Activated naive CD8-positive, alpha-beta T cell treated with anti-CD3 and anti-CD28 coated beads, Interleukin-2, amount 50 U/mL, for 24 hours (primary cell): ENCODE measurements around the gene TMEM63C.
A peak's percentile ranks its signal among the peaks of the same experiment; 100 is the strongest.

ENCODE experiments used
- ATAC-seq: fragments of 150-1000 bp; cut with Tn5 transposase; one replicate; pipeline ENCODE4 v1.10.0; 2021
- DNase-seq: peaks from one replicate; pipeline ENCODE4 v3.0.0; 2021
- H3K27ac Mint-ChIP-seq: one replicate; pipeline ENCODE4 v1.8.0; 2021; ENCODE audit warnings: mild to moderate bottlenecking, mixed read lengths
- H3K27me3 Mint-ChIP-seq: one replicate; pipeline ENCODE4 v1.8.0; 2021; ENCODE audit warnings: mixed read lengths
- H3K36me3 Mint-ChIP-seq: one replicate; pipeline ENCODE4 v1.8.0; 2021; ENCODE audit warnings: low read depth, mixed read lengths
- H3K4me1 Mint-ChIP-seq: one replicate; pipeline ENCODE4 v1.8.0; 2021; ENCODE audit warnings: mixed read lengths
- H3K4me3 Mint-ChIP-seq: one replicate; pipeline ENCODE4 v1.8.0; 2021; ENCODE audit warnings: mild to moderate bottlenecking, moderate library complexity, mixed read lengths
- H3K9me3 Mint-ChIP-seq: one replicate; pipeline ENCODE4 v1.8.0; 2021; ENCODE audit warnings: mixed read lengths

TMEM63C gene

GRCh38 chr14:77260199-77260598 is 78.6 kb downstream of the TMEM63C start:
- no peak overlapping the region for H3K4me3 Mint-ChIP-seq
- H3K9me3 Mint-ChIP-seq, result no peaks in the 10 kb centered on the region
- ATAC-seq (no peak), DNase-seq (no peak)
- no peak overlapping the region for H3K27ac Mint-ChIP-seq
- no peaks in the 10 kb centered on the region for H3K36me3 Mint-ChIP-seq
- H3K4me1 Mint-ChIP-seq, result no peaks in the 10 kb centered on the region
- peaks cover 2% of the 10 kb centered on the region for H3K27me3 Mint-ChIP-seq

DNA sequence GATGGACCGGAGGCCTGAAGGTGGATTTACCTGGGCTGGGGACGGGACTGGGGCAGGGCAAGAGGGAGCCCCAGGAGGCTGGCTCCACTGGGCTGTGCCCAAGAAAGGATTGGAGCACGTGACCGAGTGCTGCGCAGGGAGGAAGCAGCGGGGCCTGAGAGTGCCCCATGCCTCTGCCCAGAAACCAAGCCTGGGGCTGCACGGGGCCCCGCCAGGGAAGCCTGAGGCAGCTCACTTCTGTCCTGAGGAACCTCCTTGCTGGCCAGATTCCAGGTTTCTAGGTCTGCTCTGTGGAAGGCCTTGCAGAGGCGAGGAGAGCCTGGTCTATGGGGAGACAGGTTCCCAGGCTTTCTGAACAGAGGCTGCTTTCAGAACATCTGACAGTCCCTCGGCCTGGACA is 79.0 kb downstream of the TMEM63C start:
- ATAC-seq, result no peak
- DNase-seq, result no peak
- Mint-ChIP-seq H3K36me3 (no peaks in the 10 kb centered on the region), H3K9me3 (no peaks in the 10 kb centered on the region), H3K27ac (no peak overlapping the region), H3K4me1 (no peaks in the 10 kb centered on the region), H3K4me3 (no peak overlapping the region), H3K27me3 (peaks cover 2% of the 10 kb centered on the region)

- H3K36me3 Mint-ChIP-seq, result peaks cover 2% of the 10 kb centered on the region
- peaks cover 14% of the 10 kb centered on the region for H3K27me3 Mint-ChIP-seq
- no peak overlapping the region for H3K4me3 Mint-ChIP-seq
- ATAC-seq (no peak), DNase-seq (no peak)
- H3K9me3 Mint-ChIP-seq, result no peaks in the 10 kb centered on the region
- H3K4me1 Mint-ChIP-seq, result no peaks in the 10 kb centered on the region
- H3K27ac Mint-ChIP-seq, result no peak overlapping the region
Observed at GRCh38 chr14:77264466-77265186, 83.0 kb downstream of the TMEM63C start.

- Mint-ChIP-seq H3K27me3 (peaks cover 17% of the 10 kb centered on the region), H3K9me3 (no peaks in the 10 kb centered on the region), H3K4me3 (no peak overlapping the region), H3K27ac (no peak overlapping the region), H3K4me1 (no peaks in the 10 kb centered on the region), H3K36me3 (peaks cover 2% of the 10 kb centered on the region)
- ATAC-seq, result no peak
- DNase-seq, result no peak
Observed at GRCh38 chr14:77265187-77265515, 83.6 kb downstream of the TMEM63C start.

GRCh38 chr14:77265561-77266335 is 84.2 kb downstream of the TMEM63C start:
- ATAC-seq (no peak), DNase-seq (no peak)
- Mint-ChIP-seq H3K27me3 (peaks cover 20% of the 10 kb centered on the region), H3K27ac (no peak overlapping the region), H3K4me1 (no peaks in the 10 kb centered on the region), H3K36me3 (peaks cover 2% of the 10 kb centered on the region), H3K4me3 (no peak overlapping the region), H3K9me3 (no peaks in the 10 kb centered on the region)

DNA sequence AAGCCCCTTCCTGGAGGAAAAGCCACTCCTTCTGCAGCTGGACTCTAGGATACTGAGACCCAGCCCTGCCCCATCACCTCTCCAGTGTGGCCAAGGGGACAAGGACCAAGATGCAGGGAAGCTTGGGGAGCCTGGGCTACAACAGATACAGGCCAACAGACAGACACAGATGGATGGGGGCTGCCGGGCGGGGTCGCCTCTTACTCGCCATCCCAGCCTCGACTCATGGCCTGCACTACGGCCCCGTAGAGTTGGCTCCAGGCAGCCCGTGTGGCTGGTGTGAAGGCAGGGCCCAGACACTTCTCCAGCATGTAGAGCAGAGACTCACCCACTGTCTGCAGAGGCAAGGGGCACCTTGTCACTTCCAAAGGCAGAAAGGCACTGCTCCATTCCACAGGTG is 84.7 kb downstream of the TMEM63C start:
- no peaks in the 10 kb centered on the region for H3K9me3 Mint-ChIP-seq
- peaks cover 2% of the 10 kb centered on the region for H3K36me3 Mint-ChIP-seq
- ATAC-seq (no peak), DNase-seq (no peak)
- H3K27ac Mint-ChIP-seq, result no peak overlapping the region
- H3K27me3 Mint-ChIP-seq, result peaks cover 23% of the 10 kb centered on the region
- H3K4me3 Mint-ChIP-seq, result no peak overlapping the region
- H3K4me1 Mint-ChIP-seq, result no peaks in the 10 kb centered on the region

DNA sequence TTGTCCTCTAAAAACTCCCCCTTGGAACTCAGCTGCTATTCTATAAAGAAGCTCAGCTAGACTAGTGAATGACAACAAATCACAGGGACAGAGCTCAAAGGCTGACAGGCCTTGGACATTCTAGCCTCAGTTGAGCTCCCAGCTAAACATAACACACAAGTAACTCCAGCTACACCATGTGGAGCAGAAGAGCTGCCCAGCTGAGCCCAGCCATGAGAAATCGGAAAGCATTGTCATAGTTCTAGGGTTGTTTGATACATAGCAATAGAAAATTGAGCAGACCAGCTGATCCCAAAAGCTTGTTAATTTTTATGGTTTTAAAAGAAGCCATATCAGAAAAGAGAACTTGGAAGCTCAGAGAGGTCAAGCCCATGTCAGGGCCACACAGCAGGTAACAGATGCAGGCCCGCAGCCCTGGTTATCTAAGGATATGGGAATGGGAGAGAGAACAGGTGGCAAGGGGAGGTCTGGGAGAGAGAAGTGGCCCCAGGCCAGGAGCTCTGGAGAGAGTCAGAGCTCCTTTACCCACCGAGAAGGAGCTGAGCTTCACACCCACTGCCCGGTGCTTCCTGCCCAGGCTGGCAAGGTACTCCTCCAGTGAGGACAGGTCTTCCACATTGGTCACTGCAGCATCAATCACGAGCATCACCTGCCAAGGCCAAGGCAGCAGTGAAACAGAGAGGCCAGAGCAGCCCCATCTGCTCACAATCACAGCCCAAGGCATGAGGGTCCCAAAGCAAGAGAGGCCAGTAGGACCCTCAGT is 86.5 kb downstream of the TMEM63C start:
- Mint-ChIP-seq H3K27me3 (peaks cover 35% of the 10 kb centered on the region), H3K4me1 (no peaks in the 10 kb centered on the region), H3K4me3 (no peak overlapping the region), H3K27ac (no peak overlapping the region), H3K36me3 (peaks cover 2% of the 10 kb centered on the region), H3K9me3 (no peaks in the 10 kb centered on the region)
- DNase-seq (no peak), ATAC-seq (no peak)

- no peaks in the 10 kb centered on the region for H3K9me3 Mint-ChIP-seq
- DNase-seq (no peak), ATAC-seq (no peak)
- H3K4me1 Mint-ChIP-seq, result no peaks in the 10 kb centered on the region
- no peak overlapping the region for H3K4me3 Mint-ChIP-seq
- H3K27me3 Mint-ChIP-seq, result peaks cover 35% of the 10 kb centered on the region
- no peak overlapping the region for H3K27ac Mint-ChIP-seq
- H3K36me3 Mint-ChIP-seq, result peaks cover 2% of the 10 kb centered on the region
Observed at GRCh38 chr14:77268989-77269600, 87.5 kb downstream of the TMEM63C start.

GRCh38 chr14:77270361-77271112 is 88.9 kb downstream of the TMEM63C start:
- Mint-ChIP-seq H3K36me3 (peaks cover 2% of the 10 kb centered on the region), H3K27me3 (peaks cover 35% of the 10 kb centered on the region), H3K4me3 (no peak overlapping the region), H3K27ac (no peak overlapping the region), H3K9me3 (no peaks in the 10 kb centered on the region), H3K4me1 (no peaks in the 10 kb centered on the region)
- DNase-seq, result no peak
- peak; percentile 20 for ATAC-seq

DNA sequence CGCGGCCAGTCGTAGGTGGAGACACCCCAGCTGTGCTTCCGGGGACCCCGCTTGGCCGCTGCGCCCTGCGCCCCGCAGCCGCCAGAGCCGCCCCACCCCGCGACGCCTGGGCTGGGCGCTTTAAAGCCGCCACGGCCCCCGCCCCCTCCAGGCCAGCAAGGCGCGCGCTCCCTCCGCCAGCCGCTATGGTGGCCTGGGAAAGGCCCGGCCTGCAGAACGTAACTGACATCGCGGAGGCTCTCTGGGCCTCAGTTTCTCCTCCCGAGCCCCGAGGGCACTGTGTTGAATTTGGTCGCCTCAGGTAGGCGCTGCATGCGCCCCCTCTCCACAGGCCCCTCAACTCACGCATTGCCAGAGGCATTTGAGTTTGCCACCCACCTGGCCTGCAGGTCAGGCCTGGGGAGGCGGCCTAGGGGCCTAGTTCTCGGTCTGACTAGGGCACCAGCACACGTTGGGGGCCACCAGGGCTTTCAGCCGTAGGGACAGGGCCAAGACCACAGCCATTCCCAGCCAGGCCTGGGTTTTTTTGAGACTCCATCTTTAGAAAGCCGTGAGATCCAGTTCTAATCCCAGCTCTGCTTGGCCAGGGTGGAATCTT is 89.6 kb downstream of the TMEM63C start, which contains the start of gene NGB:
Gene NGB, minus strand, starts transcription at position 94 of the 598 bp plus-strand sequence. CDS start 269 bp downstream, outside the sequence.
- DNase-seq (no peak), ATAC-seq (no peak)
- H3K4me1 Mint-ChIP-seq, result no peaks in the 10 kb centered on the region
- no peak within 1 kb of the TSS for H3K4me3 Mint-ChIP-seq
- peaks cover 35% of the 10 kb centered on the region for H3K27me3 Mint-ChIP-seq
- H3K36me3 Mint-ChIP-seq, result peaks cover 2% of the 10 kb centered on the region
- H3K9me3 Mint-ChIP-seq, result no peaks in the 10 kb centered on the region
- no peak within 1 kb of the TSS for H3K27ac Mint-ChIP-seq

- no peak overlapping the region for H3K4me3 Mint-ChIP-seq
- ATAC-seq (no peak), DNase-seq (no peak)
- H3K9me3 Mint-ChIP-seq, result no peaks in the 10 kb centered on the region
- peaks cover 35% of the 10 kb centered on the region for H3K27me3 Mint-ChIP-seq
- peaks cover 2% of the 10 kb centered on the region for H3K36me3 Mint-ChIP-seq
- H3K4me1 Mint-ChIP-seq, result no peaks in the 10 kb centered on the region
- no peak overlapping the region for H3K27ac Mint-ChIP-seq
Observed at GRCh38 chr14:77272261-77272660, 90.7 kb downstream of the TMEM63C start.

- H3K27ac Mint-ChIP-seq, result no peak overlapping the region
- peaks cover 26% of the 10 kb centered on the region for H3K27me3 Mint-ChIP-seq
- no peak for DNase-seq
- no peak for ATAC-seq
- no peaks in the 10 kb centered on the region for H3K4me1 Mint-ChIP-seq
- no peaks in the 10 kb centered on the region for H3K36me3 Mint-ChIP-seq
- H3K4me3 Mint-ChIP-seq, result no peak overlapping the region
- H3K9me3 Mint-ChIP-seq, result no peaks in the 10 kb centered on the region
Observed at GRCh38 chr14:77273796-77274195, 92.2 kb downstream of the TMEM63C start.

- Mint-ChIP-seq H3K9me3 (no peaks in the 10 kb centered on the region), H3K4me3 (no peak overlapping the region), H3K36me3 (peaks cover 3% of the 10 kb centered on the region), H3K27me3 (peaks cover 17% of the 10 kb centered on the region), H3K27ac (no peak overlapping the region), H3K4me1 (no peaks in the 10 kb centered on the region)
- DNase-seq, result no peak
- no peak for ATAC-seq
Observed at GRCh38 chr14:77275041-77275580, 93.5 kb downstream of the TMEM63C start.
